Mucosa of descending colon (tissue), 3 donors: ENCODE measurements around the gene ZNF335. TPM values are rescaled to one million over a fixed set of nuclear protein-coding genes. Genes with fewer than 3 reads are reported as not detected.

Source experiments
- ATAC-seq: fragments of 200-7000 bp; cut with Tn5 transposase; one replicate; pipeline ENCODE4 v1.9.1; 2020; ENCODE audit warnings: mild to moderate bottlenecking, moderate library complexity
- DNase-seq, 3 donors: peaks; one replicate each; pipeline ENCODE4 v3.0.0-alpha.2; 2020
- H3K36me3 ChIP-seq: fragments of 200-600 bp; one replicate; pipeline ENCODE4 v1.8.0; 2021; ENCODE audit warnings: low read depth, mild to moderate bottlenecking
- H3K4me1 ChIP-seq: fragments of 200-600 bp; one replicate; pipeline ENCODE4 v1.8.0; 2021; ENCODE audit warnings: low read depth, mild to moderate bottlenecking
- H3K4me3 ChIP-seq: fragments of 200-600 bp; one replicate; pipeline ENCODE4 v1.8.0; 2021; ENCODE audit warnings: mild to moderate bottlenecking
- H3K9me3 ChIP-seq: fragments of 200-600 bp; one replicate; pipeline ENCODE4 v1.8.0; 2021; ENCODE audit warnings: mild to moderate bottlenecking
- CTCF ChIP-seq: fragments of 200-600 bp; IDR thresholded peaks from one replicate; pipeline ENCODE4 v1.8.0; 2022; ENCODE audit warnings: antibody characterized with exemption, mild to moderate bottlenecking
- intact Hi-C, 2 donors: fragments of 100-400 bp; cut with DNase I in 1 of 2; cut with micrococcal nuclease in 1 of 2; formaldehyde crosslinking; loops; one replicate each; pipeline versions ENCODE4 v1.11.0 to v1.11.1; 2022; cut with DNase I, micrococcal nuclease
- total RNA-seq, 3 donors: library from RNA; stranded (reverse); fragmentation: NEBNext Ultra II Directional in 2 of 3; extraction: Animal tissue kit (Norgen Biotek cat#: 25700) in 2 of 3; gene quantifications; one replicate each; pipeline versions ENCODE4 v1.2.1 to v1.2.4, GENCODE V29; 2021 to 2023
- donor health status: DM: no; HTN: no; CAD: no; lungs with moderate emphysema.
- donor health status: DM: no; HTN: no; CAD: no.
- donor health status: DM: no; HTN: yes; CAD: no.

ZNF335 gene
- total RNA-seq, 3 donors from 2014 or later = 19.1 to 22.7 (median 20.1) TPM

GRCh38 chr20:45924391-45925261, 47.4 kb downstream of the ZNF335 start:
- DNase-seq (peak in 2 of 3 donors; percentile 51 to 59), ATAC-seq (peak; percentile 55)

GRCh38 chr20:45921337-45922189, 50.4 kb downstream of the ZNF335 start:
- no peak overlapping the region for H3K4me3 ChIP-seq
- no peak for TF ChIP-seq CTCF
- intact Hi-C loops = no loop called here
- ATAC-seq (no peak), DNase-seq (peak in 1 of 3 donors; percentile 22)
- no peaks in the 10 kb centered on the region for H3K9me3 ChIP-seq
- peaks cover 7% of the 10 kb centered on the region for H3K4me1 ChIP-seq
- H3K36me3 ChIP-seq = no peaks in the 10 kb centered on the region

More at GRCh38 chr20:45924391-45925261, 47.4 kb downstream of the ZNF335 start:
- Histone ChIP-seq H3K36me3 (no peaks in the 10 kb centered on the region), H3K9me3 (no peaks in the 10 kb centered on the region), H3K4me1 (no peaks in the 10 kb centered on the region), H3K4me3 (no peak overlapping the region)
- intact Hi-C loops = no loop called here
- TF ChIP-seq CTCF = no peak

GRCh38 chr20:45920462-45921336, 51.3 kb downstream of the ZNF335 start:
- no peak for ATAC-seq
- peaks cover 7% of the 10 kb centered on the region for H3K4me1 ChIP-seq

GRCh38 chr20:45919542-45920399, 52.2 kb downstream of the ZNF335 start:
- DNase-seq = peak in 2 of 3 donors; percentile 51 to 58

More at GRCh38 chr20:45920462-45921336, 51.3 kb downstream of the ZNF335 start:
- peak in 1 of 3 donors; percentile 2 for DNase-seq
- H3K9me3 ChIP-seq = no peaks in the 10 kb centered on the region
- intact Hi-C loops = no loop called here
- H3K4me3 ChIP-seq = no peak overlapping the region
- H3K36me3 ChIP-seq = no peaks in the 10 kb centered on the region
- TF ChIP-seq CTCF = no peak

More at GRCh38 chr20:45919542-45920399, 52.2 kb downstream of the ZNF335 start:
- ATAC-seq = peak; percentile 17
- intact Hi-C loops = no loop called here
- TF ChIP-seq CTCF = no peak
- Histone ChIP-seq H3K4me3 (no peak overlapping the region), H3K4me1 (peaks cover 8% of the 10 kb centered on the region), H3K9me3 (no peaks in the 10 kb centered on the region), H3K36me3 (no peaks in the 10 kb centered on the region)
